ENCODE results near the gene TMEM161A.

TMEM161A gene

GRCh38 chr19:19159534-19159933, 21.3 kb upstream of the TMEM161A start:
- TF ChIP-seq CTCF (IDR thresholded peaks at IDR 0.05; ENCODE audit: unreplicated experiment in 3 of 3), result no peak
- H3K27ac Mint-ChIP-seq, result no peak overlapping the region
- no peak overlapping the region for H3K4me3 Mint-ChIP-seq
- H3K4me1 Mint-ChIP-seq, result no peaks in the 10 kb centered on the region
- H3K36me3 Mint-ChIP-seq (ENCODE audit: low read depth), result peaks cover 6% of the 10 kb centered on the region
- H3K9me3 Mint-ChIP-seq, result no peaks in the 10 kb centered on the region
- H3K27me3 Mint-ChIP-seq (ENCODE audit: low read depth), result no peaks in the 10 kb centered on the region

GRCh38 chr19:19157808-19158207, 19.5 kb upstream of the TMEM161A start:
- H3K27me3 Mint-ChIP-seq (ENCODE audit: low read depth), result no peaks in the 10 kb centered on the region

GRCh38 chr19:19155495-19156219, 17.4 kb upstream of the TMEM161A start:
- no peaks in the 10 kb centered on the region for H3K27me3 Mint-ChIP-seq (ENCODE audit: low read depth)

More at GRCh38 chr19:19157808-19158207, 19.5 kb upstream of the TMEM161A start:
- H3K36me3 Mint-ChIP-seq (ENCODE audit: low read depth), result peaks cover 6% of the 10 kb centered on the region
- H3K4me3 Mint-ChIP-seq, result no peak overlapping the region
- H3K27ac Mint-ChIP-seq, result no peak overlapping the region
- H3K9me3 Mint-ChIP-seq, result no peaks in the 10 kb centered on the region
- no peaks in the 10 kb centered on the region for H3K4me1 Mint-ChIP-seq
- TF ChIP-seq CTCF (IDR thresholded peaks at IDR 0.05; ENCODE audit: unreplicated experiment in 3 of 3), result no peak

GRCh38 chr19:19154768-19155494, 16.7 kb upstream of the TMEM161A start:
- no peak overlapping the region for H3K4me3 Mint-ChIP-seq
- no peak for TF ChIP-seq CTCF (IDR thresholded peaks at IDR 0.05; ENCODE audit: unreplicated experiment in 3 of 3)
- peaks cover 6% of the 10 kb centered on the region for H3K36me3 Mint-ChIP-seq (ENCODE audit: low read depth)
- no peaks in the 10 kb centered on the region for H3K9me3 Mint-ChIP-seq
- no peaks in the 10 kb centered on the region for H3K27me3 Mint-ChIP-seq (ENCODE audit: low read depth)
- H3K27ac Mint-ChIP-seq, result no peak overlapping the region
- no peaks in the 10 kb centered on the region for H3K4me1 Mint-ChIP-seq

More at GRCh38 chr19:19155495-19156219, 17.4 kb upstream of the TMEM161A start:
- Mint-ChIP-seq H3K4me1 (no peaks in the 10 kb centered on the region), H3K4me3 (no peak overlapping the region), H3K36me3 (ENCODE audit: low read depth) (peaks cover 6% of the 10 kb centered on the region), H3K9me3 (no peaks in the 10 kb centered on the region), H3K27ac (no peak overlapping the region)
- TF ChIP-seq CTCF (IDR thresholded peaks at IDR 0.05; ENCODE audit: unreplicated experiment in 3 of 3), result no peak

GRCh38 chr19:19152668-19153384, 14.5 kb upstream of the TMEM161A start:
- Mint-ChIP-seq H3K4me1 (no peaks in the 10 kb centered on the region), H3K27me3 (ENCODE audit: low read depth) (no peaks in the 10 kb centered on the region), H3K4me3 (no peak overlapping the region), H3K9me3 (no peaks in the 10 kb centered on the region), H3K27ac (no peak overlapping the region), H3K36me3 (ENCODE audit: low read depth) (peaks cover 6% of the 10 kb centered on the region)
- TF ChIP-seq CTCF (IDR thresholded peaks at IDR 0.05; ENCODE audit: unreplicated experiment in 3 of 3), result no peak
